Measurements from ENCODE around the gene PTK7.

DNA sequence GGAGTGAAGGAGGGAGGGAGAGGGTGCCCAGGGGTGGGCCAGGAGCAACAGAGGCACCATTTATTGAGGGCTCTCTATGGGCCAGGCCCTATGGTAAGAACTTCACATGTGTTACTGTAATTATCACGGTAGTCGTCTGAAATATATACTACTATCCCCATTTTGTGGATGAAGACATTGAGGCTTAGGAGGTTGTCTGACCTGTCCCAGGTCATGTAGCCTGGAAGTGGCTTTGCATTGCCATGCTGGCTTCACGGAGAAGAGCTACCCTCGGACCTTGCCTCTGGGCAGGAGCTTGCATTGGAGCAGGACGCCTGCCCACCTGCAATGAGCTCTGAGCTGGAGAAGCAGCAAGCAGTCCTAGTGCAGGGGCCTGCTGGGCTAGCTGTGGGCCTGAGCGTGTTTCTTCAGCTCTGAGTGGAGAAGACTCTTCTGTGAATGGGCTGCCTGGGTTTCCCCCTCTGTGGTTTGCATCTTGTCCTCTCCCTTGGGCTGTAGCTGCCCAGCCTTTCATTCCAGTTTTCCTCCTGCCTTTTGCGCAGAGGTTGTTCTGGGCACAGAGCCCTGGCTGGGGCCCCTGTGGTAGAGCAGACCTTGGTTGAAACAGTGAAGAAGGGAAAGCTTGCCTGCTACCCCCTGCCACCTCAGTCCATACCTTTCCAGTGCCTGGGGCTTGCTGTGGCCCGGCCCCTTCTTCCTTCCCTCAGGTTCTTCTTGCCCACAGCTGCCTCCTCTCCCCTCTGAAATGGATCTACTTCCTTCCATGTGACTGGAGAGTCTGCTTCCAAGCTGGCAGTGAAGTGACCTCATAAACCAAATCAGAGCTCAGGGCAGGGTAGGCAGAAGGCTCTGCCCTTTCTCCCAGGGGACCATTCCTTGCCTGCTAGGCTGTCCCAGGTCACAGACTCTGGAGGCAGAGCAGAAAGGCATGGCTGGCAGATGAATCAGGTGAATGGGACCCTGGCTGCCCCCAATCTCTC lies 70.9 kb downstream of the PTK7 start:
- no peak for TF ChIP-seq ZFP30 (CRISPR knock-in tag; IDR thresholded peaks at IDR 0.05)
- TF ChIP-seq RARB (CRISPR knock-in tag; IDR thresholded peaks at IDR 0.05), result no peak
- TF ChIP-seq ESRRG (CRISPR knock-in tag; IDR thresholded peaks at IDR 0.05), result no peak
- TF ChIP-seq ZFP3 (CRISPR knock-in tag; IDR thresholded peaks at IDR 0.05), result no peak
- no peak for TF ChIP-seq ARNTL (CRISPR knock-in tag; IDR thresholded peaks at IDR 0.05; ENCODE audit: borderline replicate concordance, low read depth)
- TF ChIP-seq, protein P1, sequence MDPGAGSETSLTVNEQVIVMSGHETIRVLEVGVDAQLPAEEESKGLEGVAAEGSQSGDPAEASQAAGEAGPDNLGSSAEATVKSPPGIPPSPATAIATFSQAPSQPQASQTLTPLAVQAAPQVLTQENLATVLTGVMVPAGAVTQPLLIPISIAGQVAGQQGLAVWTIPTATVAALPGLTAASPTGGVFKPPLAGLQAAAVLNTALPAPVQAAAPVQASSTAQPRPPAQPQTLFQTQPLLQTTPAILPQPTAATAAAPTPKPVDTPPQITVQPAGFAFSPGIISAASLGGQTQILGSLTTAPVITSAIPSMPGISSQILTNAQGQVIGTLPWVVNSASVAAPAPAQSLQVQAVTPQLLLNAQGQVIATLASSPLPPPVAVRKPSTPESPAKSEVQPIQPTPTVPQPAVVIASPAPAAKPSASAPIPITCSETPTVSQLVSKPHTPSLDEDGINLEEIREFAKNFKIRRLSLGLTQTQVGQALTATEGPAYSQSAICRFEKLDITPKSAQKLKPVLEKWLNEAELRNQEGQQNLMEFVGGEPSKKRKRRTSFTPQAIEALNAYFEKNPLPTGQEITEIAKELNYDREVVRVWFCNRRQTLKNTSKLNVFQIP (CRISPR knock-in tag; IDR thresholded peaks at IDR 0.05; ENCODE audit: borderline replicate concordance, low read depth), result no peak
- no peak for TF ChIP-seq TOX (CRISPR knock-in tag; IDR thresholded peaks at IDR 0.05; ENCODE audit: borderline replicate concordance)

All from SK-N-SH treated with all-trans-retinoic acid at 6 μM for 48 hours (cell line).